OCI-LY3 (cell line): ENCODE results near the gene ATP5F1C.
"Not testable (repeated sequence)": the region's sequence is repeated elsewhere in the genome, so short reads cannot be mapped to it uniquely, and the experiment has no call there.

Experiments
- H2AFZ ChIP-seq: fragments of 200-600, 300-600 bp; shearing (Covaris generic); 2 replicates; pipeline ENCODE4 v1.6.0; 2014; ENCODE audit warnings: antibody characterized with exemption, low read depth, low read length
- H3K27ac ChIP-seq: fragments of 200-600, 300-600 bp; sonication (generic); 2 replicates; pipeline ENCODE4 v1.5.1; 2014; ENCODE audit warnings: mild to moderate bottlenecking, low read length, moderate library complexity, mixed read lengths
- H3K27me3 ChIP-seq: fragments of 200-600, 300-600 bp; sonication (generic); 2 replicates; pipeline ENCODE4 v1.6.1; 2014; ENCODE audit warnings: low read depth, low read length, mixed read lengths
- H3K36me3 ChIP-seq: fragments of 200-600, 300-600 bp; sonication (generic); replicated peaks from 2 replicates; pipeline ENCODE3; 2014; ENCODE audit warnings: low read depth, low read length, mixed read lengths
- H3K4me1 ChIP-seq: fragments of 300-600, 200-600 bp; sonication (generic); 2 replicates; pipeline ENCODE4 v1.6.1; 2014; ENCODE audit warnings: low read length, mixed read lengths
- H3K4me2 ChIP-seq: fragments of 200-600, 300-600 bp; sonication (generic); 2 replicates; pipeline ENCODE4 v1.6.1; 2014; ENCODE audit warnings: low read length, mixed read lengths
- H3K4me3 ChIP-seq: fragments of 300-600, 200-600 bp; sonication (generic); 2 replicates; pipeline ENCODE4 v1.5.1; 2014; ENCODE audit warnings: antibody characterized with exemption, mild to moderate bottlenecking, low read length, moderate library complexity
- H3K79me2 ChIP-seq: fragments of 300-600, 200-600 bp; shearing (Covaris generic); 2 replicates; pipeline ENCODE4 v1.6.1; 2014; ENCODE audit warnings: mild to moderate bottlenecking, low read length, mixed read lengths
- H3K9ac ChIP-seq: fragments of 300-600, 200-600 bp; shearing (Covaris generic); 2 replicates; pipeline ENCODE4 v1.6.0; 2014; ENCODE audit warnings: mild to moderate bottlenecking, low read length, moderate library complexity
- H3K9me3 ChIP-seq: fragments of 200-600, 300-600 bp; shearing (Covaris generic); 2 replicates; pipeline ENCODE4 v1.6.1; 2014; ENCODE audit warnings: low read length, mixed read lengths; ENCODE audit not compliant: insufficient read depth
- H4K20me1 ChIP-seq: fragments of 200-600, 300-600 bp; sonication (generic); 2 replicates; pipeline ENCODE4 v1.6.1; 2016; ENCODE audit warnings: low read length, mixed read lengths; ENCODE audit not compliant: insufficient read depth
- EZH2phosphoT487 ChIP-seq: fragments of 200-600 bp; shearing (Covaris generic); IDR thresholded peaks from 2 replicates; pipeline ENCODE4 v1.6.1; 2018; ENCODE audit warnings: antibody characterized with exemption, mixed run types, low read depth
- TF ChIP-seq, protein P1 (sequence below): fragments of 200-600, 300-600 bp; sonication (generic); IDR thresholded peaks from 2 replicates; pipeline ENCODE4 v1.5.1; 2014; ENCODE audit warnings: antibody characterized with exemption, low read length, low read depth

ATP5F1C gene

DNA sequence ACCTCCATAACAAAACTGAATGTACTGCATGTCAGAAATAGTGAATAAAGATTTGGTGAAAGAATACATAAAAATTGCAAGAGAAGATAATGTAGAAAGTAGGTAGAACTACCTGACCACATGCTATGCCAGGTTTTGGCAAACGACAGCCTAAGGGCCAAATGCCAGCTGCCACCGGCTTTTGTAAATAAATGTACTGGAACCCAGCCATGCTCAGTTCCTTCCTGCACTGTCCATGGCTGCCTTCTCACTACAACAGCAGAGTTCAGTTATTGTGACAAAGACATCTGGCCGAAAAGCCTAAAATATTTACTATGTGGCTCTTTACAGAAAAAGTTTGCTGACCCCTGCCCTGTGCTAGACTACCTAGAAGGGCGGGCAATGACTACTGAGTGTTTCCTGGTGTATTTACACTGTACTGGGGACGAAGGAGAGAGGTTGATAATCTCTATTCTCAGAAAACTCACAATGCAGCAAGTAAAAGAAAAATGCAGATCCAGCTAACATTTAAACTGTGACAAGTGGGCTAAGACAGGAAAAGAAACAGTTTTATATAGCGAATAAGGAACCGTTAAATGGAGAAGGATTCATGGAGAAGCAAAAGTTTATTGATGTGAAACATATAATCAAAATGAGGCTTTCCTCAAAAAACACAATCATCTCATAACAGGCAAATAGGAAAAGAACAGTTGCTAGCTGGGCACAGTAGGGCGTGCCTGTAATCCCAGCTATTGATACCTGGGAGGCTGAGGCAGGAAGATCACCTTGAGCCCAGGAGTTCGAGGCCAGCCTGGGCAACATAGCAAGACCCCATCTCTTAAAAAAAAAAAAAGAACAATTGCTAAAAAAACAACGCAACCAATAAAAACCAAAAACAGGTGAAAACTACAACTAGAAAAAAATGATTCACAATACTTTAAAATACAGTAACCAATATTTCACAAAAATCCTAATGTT is 13.9 kb upstream of the ATP5F1C start:
- Histone ChIP-seq H3K4me1 (no peaks in the 10 kb centered on the region), H3K9me3 (no peaks in the 10 kb centered on the region), H3K79me2 (no peaks in the 10 kb centered on the region), H4K20me1 (no peaks in the 10 kb centered on the region), H3K36me3 (peaks cover 10% of the 10 kb centered on the region), H2AFZ (no peak overlapping the region), H3K9ac (no peak overlapping the region), H3K4me3 (no peak overlapping the region), H3K27ac (no peak overlapping the region), H3K27me3 (no peaks in the 10 kb centered on the region), H3K4me2 (no peak overlapping the region)
- no peak for TF ChIP-seq EZH2phosphoT487
- TF ChIP-seq, protein P1, sequence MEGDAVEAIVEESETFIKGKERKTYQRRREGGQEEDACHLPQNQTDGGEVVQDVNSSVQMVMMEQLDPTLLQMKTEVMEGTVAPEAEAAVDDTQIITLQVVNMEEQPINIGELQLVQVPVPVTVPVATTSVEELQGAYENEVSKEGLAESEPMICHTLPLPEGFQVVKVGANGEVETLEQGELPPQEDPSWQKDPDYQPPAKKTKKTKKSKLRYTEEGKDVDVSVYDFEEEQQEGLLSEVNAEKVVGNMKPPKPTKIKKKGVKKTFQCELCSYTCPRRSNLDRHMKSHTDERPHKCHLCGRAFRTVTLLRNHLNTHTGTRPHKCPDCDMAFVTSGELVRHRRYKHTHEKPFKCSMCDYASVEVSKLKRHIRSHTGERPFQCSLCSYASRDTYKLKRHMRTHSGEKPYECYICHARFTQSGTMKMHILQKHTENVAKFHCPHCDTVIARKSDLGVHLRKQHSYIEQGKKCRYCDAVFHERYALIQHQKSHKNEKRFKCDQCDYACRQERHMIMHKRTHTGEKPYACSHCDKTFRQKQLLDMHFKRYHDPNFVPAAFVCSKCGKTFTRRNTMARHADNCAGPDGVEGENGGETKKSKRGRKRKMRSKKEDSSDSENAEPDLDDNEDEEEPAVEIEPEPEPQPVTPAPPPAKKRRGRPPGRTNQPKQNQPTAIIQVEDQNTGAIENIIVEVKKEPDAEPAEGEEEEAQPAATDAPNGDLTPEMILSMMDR = no peak

DNA sequence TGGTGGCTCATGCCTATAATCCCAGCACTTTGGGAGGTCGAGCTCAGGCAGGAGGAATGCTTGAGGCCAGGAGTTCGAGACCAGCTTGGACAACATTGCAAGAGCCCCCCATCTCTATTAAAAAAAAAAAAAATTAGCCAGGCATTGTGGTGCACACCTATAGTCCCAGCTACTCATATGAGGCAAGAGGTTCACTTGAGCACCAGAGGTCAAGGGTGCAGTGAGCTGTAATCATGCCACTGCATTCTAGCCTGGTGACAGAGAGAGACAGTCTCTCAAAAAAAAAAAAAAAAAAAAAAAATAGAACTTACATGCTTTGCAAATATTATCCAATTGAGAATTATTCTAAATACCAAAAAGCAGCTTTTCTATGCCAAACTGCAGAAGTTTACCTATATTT is 11.2 kb upstream of the ATP5F1C start:
- Histone ChIP-seq H4K20me1 (peaks cover 3% of the 10 kb centered on the region; the same call in 1 of the 2 replicates), H3K4me2 (no peak overlapping the region), H3K9me3 (no peaks in the 10 kb centered on the region), H3K36me3 (peaks cover 14% of the 10 kb centered on the region), H2AFZ (no peak overlapping the region), H3K4me1 (no peaks in the 10 kb centered on the region), H3K27ac (no peak overlapping the region), H3K79me2 (0 out of 2 replicates have a peak, but pooled peaks cover 3% of the 10 kb centered on the region), H3K27me3 (no peaks in the 10 kb centered on the region), H3K9ac (no peak overlapping the region), H3K4me3 (no peak overlapping the region)
- TF ChIP-seq, protein P1 = no peak

DNA sequence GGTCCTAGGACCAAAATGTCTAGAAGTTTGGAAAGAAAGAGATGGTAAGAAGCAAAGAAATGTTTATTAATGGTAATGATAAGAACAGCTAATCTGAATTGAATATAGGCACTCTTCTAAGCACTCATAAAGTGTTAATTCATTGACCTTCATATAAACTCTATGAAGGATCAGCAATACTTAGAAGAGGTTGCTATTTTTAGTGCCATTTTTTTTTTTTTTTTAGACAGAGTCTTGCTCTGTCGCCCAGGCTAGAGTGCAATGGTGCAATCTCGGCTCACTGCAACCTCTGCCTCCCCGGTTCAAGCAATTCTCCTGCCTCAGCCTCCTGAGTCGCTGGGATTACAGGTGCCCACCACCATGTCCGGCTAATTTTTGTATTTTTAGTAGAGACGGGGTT is 5.8 kb upstream of the ATP5F1C start:
- not testable (repeated sequence) for H3K4me2 ChIP-seq, H4K20me1 ChIP-seq, H3K4me3 ChIP-seq, H3K27me3 ChIP-seq, H3K27ac ChIP-seq, H3K9ac ChIP-seq, H2AFZ ChIP-seq, H3K9me3 ChIP-seq, H3K36me3 ChIP-seq
- Histone ChIP-seq H3K4me1 (peaks cover 10% of the 10 kb centered on the region), H3K79me2 (peaks cover 43% of the 10 kb centered on the region)

DNA sequence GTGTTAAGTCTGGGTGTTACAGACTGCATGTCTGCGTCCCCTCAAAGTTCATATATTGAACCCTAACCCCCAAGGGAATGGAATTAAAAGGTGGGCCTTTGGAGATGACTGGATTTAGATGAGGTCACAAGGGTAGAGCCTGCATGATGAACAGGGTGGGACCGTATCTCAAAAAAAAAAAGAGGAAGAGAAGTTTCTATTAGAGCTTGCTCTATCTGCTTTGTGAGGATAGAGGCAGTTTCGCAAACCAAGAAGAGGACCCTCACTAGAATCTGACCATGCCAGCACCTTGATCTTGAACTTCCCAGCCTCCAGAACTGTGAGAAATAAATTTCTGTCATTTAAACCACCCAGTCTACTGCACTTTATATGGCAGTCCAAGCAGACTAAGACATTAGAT is 1.5 kb upstream of the ATP5F1C start:
- Histone ChIP-seq H3K4me3 (peak overlapping the region; percentile 99; the same call in 1 of the 2 replicates), H3K4me1 (peaks cover 20% of the 10 kb centered on the region), H3K27me3 (no peaks in the 10 kb centered on the region), H4K20me1 (peaks cover 25% of the 10 kb centered on the region), H3K9me3 (no peaks in the 10 kb centered on the region), H3K27ac (no peak overlapping the region), H3K79me2 (peaks cover 83% of the 10 kb centered on the region), H3K36me3 (no peaks in the 10 kb centered on the region), H3K4me2 (peak overlapping the region; percentile 85), H3K9ac (0 out of 2 replicates have a peak overlapping the region, but pooled peaks have one; percentile 89), H2AFZ (no peak overlapping the region)
- TF ChIP-seq, protein P1 = no peak
- TF ChIP-seq EZH2phosphoT487 = no peak
